ENCODE measurements around the gene ALDH6A1. TPM values are rescaled to one million over a fixed set of nuclear protein-coding genes. Genes with fewer than 3 reads are reported as not detected.

ALDH6A1 gene
- 22.6 and 34.0 TPM in 2 replicates for total RNA-seq

GRCh38 chr14:74084277-74085046, at the start of gene ALDH6A1, which contains the start of gene LIN52:
Gene ALDH6A1, minus strand, starts transcription at chr14:74084453. Its CDS starts 59 bp downstream, at chr14:74084394.
Gene LIN52, plus strand, starts transcription at chr14:74084956. Its CDS starts 19 bp downstream, at chr14:74084975.

GRCh38 chr14:74018586-74019407, 65.5 kb downstream of the ALDH6A1 start, which contains the start of the genes BBOF1 and ENTPD5:
Gene BBOF1, plus strand, starts transcription at chr14:74019349. Its CDS starts 130 bp downstream, at chr14:74019479.
Gene ENTPD5, minus strand, starts transcription at chr14:74019288. Its CDS starts 31,186 bp downstream, at chr14:73988102.

Other genes starting within 250 kb of the ALDH6A1 start
- 1.2 and 1.8 TPM in 2 replicates for gene PTGR2, start 232.6 kb downstream of the ALDH6A1 start, total RNA-seq
- gene ZNF410, start 197.6 kb downstream of the ALDH6A1 start, total RNA-seq: 40.9 and 43.9 TPM in 2 replicates
- gene FAM161B, start 134.4 kb downstream of the ALDH6A1 start, total RNA-seq: 2.1 and 3.0 TPM in 2 replicates
- gene COQ6, start 134.2 kb downstream of the ALDH6A1 start, total RNA-seq: 32.7 and 39.8 TPM in 2 replicates
- 5.7 and 10.6 TPM in 2 replicates for gene ENTPD5, start 65.2 kb downstream of the ALDH6A1 start, total RNA-seq
- 3.5 and 5.8 TPM in 2 replicates for gene BBOF1, start 65.1 kb downstream of the ALDH6A1 start, total RNA-seq
- gene LIN52, start 503 bp upstream of the ALDH6A1 start, total RNA-seq: 2.1 and 6.3 TPM in 2 replicates
- gene VSX2, start 155.0 kb upstream of the ALDH6A1 start, total RNA-seq: not detected in 2 replicates
- gene ABCD4, start 218.5 kb upstream of the ALDH6A1 start, total RNA-seq: 17.8 and 21.5 TPM in 2 replicates